Ureter (tissue), 1 donor: ENCODE data around the gene PNMT. TPM values are rescaled to one million over a fixed set of nuclear protein-coding genes. Genes with fewer than 3 reads are reported as not detected.

Source experiments
- DNase-seq: peaks from one replicate; pipeline ENCODE4 v3.0.0-alpha.2; 2020; ENCODE audit warnings: low spot score
- total RNA-seq: library from RNA; stranded (reverse); gene quantifications from one replicate; pipeline ENCODE4 v1.2.4, GENCODE V29; 2023
- donor health status: DM: yes; HTN: yes; CAD: no.

PNMT gene
- total RNA-seq, 1 donor from 2014 or later = 7.1 TPM

DNA sequence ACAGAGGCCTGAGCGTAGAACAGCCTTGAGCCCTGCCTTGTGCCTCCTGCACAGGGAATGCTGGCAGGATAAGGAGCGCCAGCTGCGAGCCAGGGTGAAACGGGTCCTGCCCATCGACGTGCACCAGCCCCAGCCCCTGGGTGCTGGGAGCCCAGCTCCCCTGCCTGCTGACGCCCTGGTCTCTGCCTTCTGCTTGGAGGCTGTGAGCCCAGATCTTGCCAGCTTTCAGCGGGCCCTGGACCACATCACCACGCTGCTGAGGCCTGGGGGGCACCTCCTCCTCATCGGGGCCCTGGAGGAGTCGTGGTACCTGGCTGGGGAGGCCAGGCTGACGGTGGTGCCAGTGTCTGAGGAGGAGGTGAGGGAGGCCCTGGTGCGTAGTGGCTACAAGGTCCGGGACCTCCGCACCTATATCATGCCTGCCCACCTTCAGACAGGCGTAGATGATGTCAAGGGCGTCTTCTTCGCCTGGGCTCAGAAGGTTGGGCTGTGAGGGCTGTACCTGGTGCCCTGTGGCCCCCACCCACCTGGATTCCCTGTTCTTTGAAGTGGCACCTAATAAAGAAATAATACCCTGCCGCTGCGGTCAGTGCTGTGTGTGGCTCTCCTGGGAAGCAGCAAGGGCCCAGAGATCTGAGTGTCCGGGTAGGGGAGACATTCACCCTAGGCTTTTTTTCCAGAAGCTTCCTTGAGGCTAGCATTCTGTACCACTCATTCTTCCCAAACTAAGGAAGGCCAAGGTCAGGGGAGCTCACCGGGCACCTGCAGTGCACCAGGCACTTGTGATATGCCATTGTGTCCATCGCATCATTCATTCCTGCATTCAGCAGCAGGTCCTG, 1.9 kb downstream of the PNMT start:
- DNase-seq = peak; percentile 41

GRCh38 chr17:39670746-39671145, 2.5 kb downstream of the PNMT start:
- no peak for DNase-seq

DNA sequence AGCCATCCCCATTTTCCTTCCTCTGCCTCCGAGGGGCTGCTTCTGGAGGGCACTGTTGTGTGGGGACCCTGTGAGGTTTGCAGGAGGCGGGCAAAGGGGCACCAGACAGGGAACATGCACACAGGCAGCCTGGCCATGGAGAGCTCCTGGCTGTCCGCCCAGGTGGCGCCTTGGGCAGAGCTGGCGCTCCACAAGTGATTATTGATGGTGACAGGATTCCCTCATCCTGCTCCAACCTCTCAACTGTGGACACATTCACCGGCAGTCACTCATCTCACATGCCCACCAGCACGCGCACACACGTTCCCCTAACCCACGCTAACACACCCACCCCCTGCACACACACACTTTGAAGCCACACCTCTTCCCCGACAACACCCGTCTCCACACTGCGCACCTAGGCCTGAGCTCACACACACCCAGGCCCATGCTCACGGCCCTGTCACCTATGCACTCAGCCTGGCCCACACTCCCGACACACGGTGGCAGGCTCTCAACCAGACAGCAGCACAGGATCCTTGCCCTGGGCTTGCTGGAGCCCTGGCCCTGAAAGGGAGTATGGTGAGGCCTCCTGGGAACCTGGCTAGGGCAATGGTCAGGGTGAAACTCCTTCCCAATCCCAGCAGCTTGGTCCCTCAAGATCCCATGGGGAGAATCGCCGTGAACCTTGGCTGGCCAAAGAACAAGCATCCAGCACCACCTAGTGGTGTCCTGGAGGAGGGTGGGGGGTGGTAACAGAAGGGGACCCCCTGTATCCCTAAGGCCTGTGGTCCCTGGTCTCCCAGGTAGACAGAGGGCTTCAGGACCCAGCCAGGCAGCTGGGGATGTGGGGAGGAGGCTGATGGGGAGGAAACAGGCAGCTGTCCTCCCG, 3.6 kb downstream of the PNMT start:
- no peak for DNase-seq

DNA sequence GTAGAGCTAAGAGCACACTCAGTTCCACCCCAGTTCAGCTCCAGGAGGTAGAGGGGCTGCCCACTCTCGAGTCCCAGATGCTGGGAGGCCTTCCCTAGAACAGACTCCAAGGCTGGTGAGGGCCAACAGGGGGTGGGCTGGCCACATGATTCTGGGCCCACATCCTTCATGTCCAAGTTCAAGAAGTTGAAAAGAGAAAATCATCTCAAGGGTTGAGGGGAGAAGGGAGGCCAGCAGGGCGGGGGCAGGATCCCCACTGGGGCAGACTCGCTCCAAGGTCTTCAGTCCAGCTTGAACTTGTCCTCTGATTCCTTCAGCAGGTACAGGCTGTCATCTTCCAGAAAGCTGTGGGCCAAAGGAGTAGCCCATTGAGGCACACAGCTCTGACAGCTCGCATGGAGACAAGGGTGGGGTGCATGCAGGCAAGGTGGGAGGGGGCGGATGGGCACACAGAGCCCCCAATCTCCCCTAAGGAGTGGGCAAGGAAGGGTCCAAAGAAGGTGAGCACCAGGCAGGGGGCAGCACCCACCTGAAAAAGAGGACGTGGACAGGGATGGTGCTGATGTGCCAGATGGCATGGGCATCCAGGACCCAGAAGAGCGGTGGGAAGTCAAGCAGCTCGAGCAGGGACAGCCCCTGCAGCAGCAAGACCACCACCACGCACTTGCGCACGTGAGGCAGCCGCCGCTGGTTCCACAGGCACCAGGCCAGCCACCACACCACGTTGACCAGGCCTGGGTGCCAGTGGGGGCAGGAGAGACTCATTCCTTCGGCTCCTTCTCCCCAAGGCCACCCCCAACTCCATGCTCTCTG, 4.5 kb downstream of the PNMT start:
- no peak for DNase-seq

- no peak for DNase-seq
Measured at GRCh38 chr17:39673335-39674081, 5.3 kb downstream of the PNMT start.

GRCh38 chr17:39674179-39674578, 5.9 kb downstream of the PNMT start:
- no peak for DNase-seq

GRCh38 chr17:39674702-39675389, 6.6 kb downstream of the PNMT start:
- peak; percentile 88 for DNase-seq

DNA sequence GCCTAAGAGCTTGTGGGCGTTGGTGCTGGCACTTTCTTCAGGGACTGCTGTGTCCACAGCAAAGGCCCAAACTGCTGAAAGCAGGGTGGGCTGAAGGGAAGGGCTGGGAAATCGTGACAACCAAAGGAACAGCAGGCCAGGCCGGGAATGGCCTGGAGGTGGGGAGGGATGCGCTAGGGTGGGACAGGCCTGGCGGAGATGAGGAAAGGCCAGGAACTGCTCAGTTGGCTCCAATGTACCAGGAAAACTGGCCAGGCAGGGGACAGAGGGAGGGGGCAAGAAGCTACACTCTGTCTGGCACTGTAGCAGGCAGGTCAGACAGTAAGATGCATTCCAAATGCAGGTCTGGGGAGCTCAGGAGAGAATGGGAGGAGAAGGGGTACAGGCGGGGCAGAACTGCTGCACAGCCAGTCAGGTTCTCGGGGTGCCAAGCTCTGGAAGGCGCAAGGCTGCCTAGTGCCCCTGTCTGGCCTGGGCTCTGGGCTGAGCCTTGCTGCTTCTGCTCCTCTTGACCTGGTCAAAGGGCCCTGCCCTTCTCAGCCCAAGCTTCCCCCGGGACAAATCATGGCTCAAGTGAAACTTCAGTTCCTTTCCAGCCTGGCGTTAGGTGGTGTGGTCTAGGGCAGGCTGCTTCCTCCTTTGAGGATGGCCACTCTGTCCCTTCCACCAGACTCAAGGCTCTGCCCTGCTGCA, 7.3 kb downstream of the PNMT start:
- DNase-seq = no peak

DNA sequence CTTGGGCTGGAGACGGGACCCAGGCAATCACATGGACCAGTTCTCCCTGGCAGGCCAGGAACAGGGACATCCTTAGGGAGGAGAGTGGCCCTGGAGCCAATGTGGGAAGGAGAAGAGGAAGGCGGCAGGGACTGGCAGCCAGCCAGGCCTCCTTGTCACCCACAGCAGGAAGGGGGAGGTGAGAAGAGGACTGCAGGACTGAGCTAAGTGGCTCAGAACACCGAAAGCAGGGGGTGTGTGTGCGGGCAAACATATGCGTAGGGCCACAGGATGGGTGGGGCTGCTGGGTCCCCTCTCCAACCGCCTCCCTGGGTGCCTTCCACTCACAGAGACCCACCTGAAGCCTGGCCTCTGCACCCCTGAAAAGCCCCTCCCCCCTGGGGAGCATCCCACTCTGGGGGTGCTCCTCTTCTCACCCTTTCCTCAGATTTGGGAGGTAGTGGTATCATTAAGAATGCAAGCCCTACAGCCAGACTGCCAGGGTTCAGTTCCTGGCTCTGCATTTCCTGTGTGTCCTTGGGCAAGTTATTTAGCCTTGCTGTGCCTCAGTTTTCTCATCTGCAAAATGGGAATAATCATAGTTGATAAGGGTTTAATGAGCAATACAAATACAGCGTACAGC, 8.1 kb downstream of the PNMT start:
- peak; percentile 81 for DNase-seq

DNA sequence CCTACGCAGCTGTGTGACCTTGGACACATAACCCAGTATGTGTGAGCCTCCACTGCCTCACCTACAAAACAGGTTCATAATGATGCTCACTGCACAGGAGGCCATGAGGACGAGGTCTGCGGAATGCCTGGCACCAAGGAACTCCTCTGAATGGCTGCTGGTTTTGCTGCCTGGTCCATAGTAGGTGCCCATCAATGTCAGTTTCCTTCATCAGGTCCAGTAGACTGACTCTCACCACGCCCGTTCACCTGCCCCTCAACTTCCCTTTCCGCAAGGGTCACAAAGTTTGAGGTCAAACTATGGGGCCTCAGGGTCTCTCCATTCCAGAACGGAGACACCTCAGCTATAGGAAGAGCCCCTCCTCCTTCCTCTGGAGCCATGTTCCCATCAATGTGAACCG, 8.8 kb downstream of the PNMT start:
- no peak for DNase-seq

- peak; percentile 46 for DNase-seq
Measured at GRCh38 chr17:39677542-39678339, 9.5 kb downstream of the PNMT start.

DNA sequence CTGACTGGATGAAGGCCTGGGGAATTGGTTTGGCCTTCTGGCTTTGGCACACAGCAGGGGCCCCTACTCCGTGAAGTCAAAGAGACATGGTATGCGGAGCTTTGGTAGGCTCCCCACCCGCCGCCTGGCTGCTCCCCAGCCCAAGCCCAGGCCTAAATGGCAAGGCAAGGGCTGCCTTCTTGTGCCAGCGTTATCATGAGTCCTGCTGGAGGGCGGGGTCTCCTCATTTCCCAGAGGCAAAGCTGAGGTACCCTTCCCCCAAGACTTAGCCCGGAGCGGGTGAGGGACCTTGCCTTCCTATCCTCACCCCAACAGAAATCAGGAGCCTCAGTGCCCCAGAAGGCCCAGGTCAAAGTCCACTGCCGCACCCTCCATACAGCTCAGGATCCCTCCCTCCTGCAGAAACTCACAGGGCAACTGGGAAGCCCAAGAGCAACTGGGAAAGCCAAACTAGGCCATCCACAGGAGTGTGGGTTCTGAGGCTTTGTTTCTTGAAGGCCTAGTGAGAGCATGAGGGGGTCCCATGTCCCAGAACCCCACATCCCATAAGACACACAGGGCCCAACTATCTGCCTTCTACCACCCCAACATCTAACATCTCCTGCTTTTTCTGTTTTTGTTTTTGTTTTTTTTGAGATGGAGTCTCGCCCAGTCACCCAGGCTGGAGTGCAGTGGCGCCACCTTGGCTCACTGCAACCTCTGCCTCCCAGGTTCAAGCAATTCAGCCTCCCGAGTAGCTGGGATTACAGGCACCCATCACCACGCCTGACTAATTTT, 10.3 kb downstream of the PNMT start:
- DNase-seq = no peak

GRCh38 chr17:39679521-39680192, 11.4 kb downstream of the PNMT start:
- no peak for DNase-seq

DNA sequence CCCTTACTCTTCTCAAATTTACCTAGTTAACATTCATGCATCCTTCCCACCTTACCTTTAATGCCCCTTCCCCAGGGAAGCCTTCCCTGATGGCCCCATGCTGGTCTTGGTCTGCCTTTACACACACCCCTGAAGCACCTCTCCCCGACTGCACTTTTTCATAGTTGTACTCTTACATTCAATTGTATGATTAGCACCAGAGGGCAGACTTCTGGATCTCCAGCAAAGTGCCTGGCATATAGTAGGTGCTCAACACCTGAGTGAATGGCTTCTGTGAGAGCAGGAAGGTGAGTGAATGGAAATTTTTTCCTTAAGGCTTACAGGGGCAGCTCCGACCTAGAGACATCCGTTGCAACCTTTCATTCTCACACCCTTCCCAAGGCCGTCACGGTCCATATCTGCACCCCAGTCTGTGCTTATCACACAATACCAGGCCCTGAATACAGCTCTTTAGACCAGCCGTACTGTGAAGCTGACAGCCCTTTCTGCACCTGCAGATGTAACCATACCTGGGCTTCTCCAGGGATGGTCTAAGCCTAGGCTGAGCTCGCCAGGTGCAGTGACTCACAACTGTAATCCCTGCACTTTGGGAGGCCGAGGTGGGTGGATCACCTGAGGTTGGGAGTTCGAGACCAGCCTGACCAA, 15.2 kb downstream of the PNMT start:
- no peak for DNase-seq

GRCh38 chr17:39684369-39685192, 16.3 kb downstream of the PNMT start:
- DNase-seq = no peak

GRCh38 chr17:39687101-39687545, 18.9 kb downstream of the PNMT start:
- no peak for DNase-seq
